ENCODE data around the gene ADPRHL1. TPM values are rescaled to one million over a fixed set of nuclear protein-coding genes. Genes with fewer than 3 reads are reported as not detected.

ADPRHL1 gene
- total RNA-seq, 1 experiment from 2014 or later = 2.7 TPM

DNA sequence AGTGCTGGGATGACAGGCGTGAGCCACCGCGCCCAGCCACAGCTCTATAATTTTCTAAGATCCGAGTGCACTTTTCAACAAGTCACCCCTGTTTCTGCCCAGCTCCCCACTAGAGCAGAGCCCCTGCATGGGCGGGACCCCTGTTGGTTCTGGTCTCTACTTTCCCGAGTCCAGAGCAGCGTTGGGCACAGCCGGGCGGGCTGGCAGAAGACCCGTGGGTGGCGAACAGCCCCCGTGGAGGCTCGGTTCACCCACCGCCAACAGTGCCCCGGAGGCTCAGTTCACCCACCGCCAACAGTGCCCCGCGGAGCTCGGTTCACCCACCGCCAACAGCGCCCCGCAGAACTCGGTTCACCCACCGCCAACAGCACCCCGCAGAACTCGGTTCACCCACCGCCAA lies 40.8 kb downstream of the ADPRHL1 start:
- Histone ChIP-seq H3K27ac (ENCODE audit: insufficient read length, low read depth, low read length) (no peak overlapping the region), H3K4me2 (ENCODE audit: insufficient read depth, insufficient read length, low read length) (no peak overlapping the region), H3K27me3 (ENCODE audit: insufficient read depth, low read length) (no peaks in the 10 kb centered on the region), H3K79me1 (ENCODE audit: insufficient read depth, low read depth, low read length, poor library complexity, severe bottlenecking) (no peaks in the 10 kb centered on the region), H3K23ac (ENCODE audit: insufficient read length, low read depth, low read length) (no peak overlapping the region), H2BK120ac (ENCODE audit: low read depth, low read length, poor library complexity, severe bottlenecking) (no peak overlapping the region), H3K14ac (ENCODE audit: insufficient read depth, low read length) (no peak overlapping the region), H2AFZ (ENCODE audit: low read length) (no peak overlapping the region), H3K18ac (ENCODE audit: insufficient read length, low read depth, low read length) (no peak overlapping the region), H2BK12ac (ENCODE audit: insufficient read length, low read depth, low read length) (no peak overlapping the region), H3K9ac (ENCODE audit: extremely low read depth, insufficient read length, low read length) (no peak overlapping the region), H3K56ac (ENCODE audit: insufficient read length, low read depth, low read length) (no peak overlapping the region), H4K5ac (ENCODE audit: insufficient read length, low read depth, low read length) (no peak overlapping the region), H2AK5ac (ENCODE audit: insufficient read length, low read length) (no peak overlapping the region), H2BK5ac (ENCODE audit: insufficient read length, low read length) (no peak overlapping the region), H3K9me3 (ENCODE audit: control insufficient read depth, low read depth, low read length) (no peaks in the 10 kb centered on the region), H3K4me1 (ENCODE audit: insufficient read depth, low read length) (no peaks in the 10 kb centered on the region), H3K79me2 (ENCODE audit: insufficient read depth, low read length) (no peaks in the 10 kb centered on the region), H3K4ac (ENCODE audit: low read depth, low read length) (no peak overlapping the region), H3K23me2 (ENCODE audit: insufficient read length, low read depth, low read length, poor library complexity, severe bottlenecking) (no peaks in the 10 kb centered on the region), H2BK15ac (ENCODE audit: low read depth, low read length) (no peak overlapping the region), H4K8ac (replicated peaks; ENCODE audit: insufficient read length, low read depth, low read length) (no peak overlapping the region), H2BK20ac (ENCODE audit: low read depth, low read length, poor library complexity, severe bottlenecking) (no peak overlapping the region), H3T11ph (ENCODE audit: low read length) (no peak overlapping the region), H4K20me1 (ENCODE audit: control insufficient read depth, insufficient read depth, insufficient read length) (no peaks in the 10 kb centered on the region), H4K91ac (ENCODE audit: insufficient read length, low read depth, low read length) (no peak overlapping the region)
- peaks cover 6% of the 10 kb centered on the region for H3K27me3 Mint-ChIP-seq (ENCODE audit: low read depth)
- DNase-seq = no peak
- TF ChIP-seq, protein P1, sequence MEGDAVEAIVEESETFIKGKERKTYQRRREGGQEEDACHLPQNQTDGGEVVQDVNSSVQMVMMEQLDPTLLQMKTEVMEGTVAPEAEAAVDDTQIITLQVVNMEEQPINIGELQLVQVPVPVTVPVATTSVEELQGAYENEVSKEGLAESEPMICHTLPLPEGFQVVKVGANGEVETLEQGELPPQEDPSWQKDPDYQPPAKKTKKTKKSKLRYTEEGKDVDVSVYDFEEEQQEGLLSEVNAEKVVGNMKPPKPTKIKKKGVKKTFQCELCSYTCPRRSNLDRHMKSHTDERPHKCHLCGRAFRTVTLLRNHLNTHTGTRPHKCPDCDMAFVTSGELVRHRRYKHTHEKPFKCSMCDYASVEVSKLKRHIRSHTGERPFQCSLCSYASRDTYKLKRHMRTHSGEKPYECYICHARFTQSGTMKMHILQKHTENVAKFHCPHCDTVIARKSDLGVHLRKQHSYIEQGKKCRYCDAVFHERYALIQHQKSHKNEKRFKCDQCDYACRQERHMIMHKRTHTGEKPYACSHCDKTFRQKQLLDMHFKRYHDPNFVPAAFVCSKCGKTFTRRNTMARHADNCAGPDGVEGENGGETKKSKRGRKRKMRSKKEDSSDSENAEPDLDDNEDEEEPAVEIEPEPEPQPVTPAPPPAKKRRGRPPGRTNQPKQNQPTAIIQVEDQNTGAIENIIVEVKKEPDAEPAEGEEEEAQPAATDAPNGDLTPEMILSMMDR (conservative IDR thresholded peaks at IDR 0.05) = no peak
- WGBS (ENCODE audit: extremely low coverage, insufficient read length, low lambda C conversion rate) = no CpG with 5 or more reads among the region's 27 CpGs
- 0 out of 4 replicates have a peak, but pooled peaks cover 0 to 2% of the 10 kb centered on the region in 2 experiments for H3K4me1 Mint-ChIP-seq
- H3K4me3 Mint-ChIP-seq = no peak overlapping the region
- no peak overlapping the region for H3K27ac Mint-ChIP-seq
- peaks cover 2 to 4% of the 10 kb centered on the region in 2 experiments; a peak in 4 of 5 replicates for H3K9me3 Mint-ChIP-seq
- H3K36me3 Mint-ChIP-seq (ENCODE audit: insufficient read depth in 1 of 3, low read depth in 3 of 3) = peaks cover 2 to 5% (median 2%) of the 10 kb centered on the region in 3 experiments; a peak in 4 of 7 replicates
